ENCODE data around the gene UBE2E2. TPM values are rescaled to one million over a fixed set of nuclear protein-coding genes. Genes with fewer than 3 reads are reported as not detected.

The UBE2E2 gene
- total RNA-seq, 1 donor from 2014 or later = 45.9 TPM

DNA sequence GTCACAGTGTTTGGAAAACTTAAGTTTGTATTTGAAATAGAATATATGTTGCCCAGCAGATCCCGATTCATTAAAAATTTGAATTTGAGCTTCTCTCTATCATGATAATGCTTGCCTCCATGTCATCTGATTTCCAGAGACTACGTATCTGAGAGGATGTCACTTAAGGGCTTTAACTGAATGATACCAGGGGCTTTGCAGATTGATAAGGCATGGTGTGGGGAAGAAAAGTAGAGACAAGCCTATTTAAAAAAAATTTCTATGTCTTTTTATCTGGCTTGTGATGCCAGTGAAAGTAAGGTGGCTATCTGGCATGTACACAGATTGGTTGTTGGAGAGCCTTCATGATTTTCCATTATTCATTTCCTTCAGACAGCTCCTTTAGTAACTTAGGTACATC lies 72.7 kb downstream of the UBE2E2 start:
- no peak for DNase-seq
- ATAC-seq = no peak
- Histone ChIP-seq H3K4me1 (peaks cover 11% of the 10 kb centered on the region), H3K4me3 (no peak overlapping the region), H3K36me3 (no peaks in the 10 kb centered on the region), H3K27me3 (no peaks in the 10 kb centered on the region), H3K9me3 (no peaks in the 10 kb centered on the region), H3K27ac (no peak overlapping the region)
- TF ChIP-seq, protein P1, sequence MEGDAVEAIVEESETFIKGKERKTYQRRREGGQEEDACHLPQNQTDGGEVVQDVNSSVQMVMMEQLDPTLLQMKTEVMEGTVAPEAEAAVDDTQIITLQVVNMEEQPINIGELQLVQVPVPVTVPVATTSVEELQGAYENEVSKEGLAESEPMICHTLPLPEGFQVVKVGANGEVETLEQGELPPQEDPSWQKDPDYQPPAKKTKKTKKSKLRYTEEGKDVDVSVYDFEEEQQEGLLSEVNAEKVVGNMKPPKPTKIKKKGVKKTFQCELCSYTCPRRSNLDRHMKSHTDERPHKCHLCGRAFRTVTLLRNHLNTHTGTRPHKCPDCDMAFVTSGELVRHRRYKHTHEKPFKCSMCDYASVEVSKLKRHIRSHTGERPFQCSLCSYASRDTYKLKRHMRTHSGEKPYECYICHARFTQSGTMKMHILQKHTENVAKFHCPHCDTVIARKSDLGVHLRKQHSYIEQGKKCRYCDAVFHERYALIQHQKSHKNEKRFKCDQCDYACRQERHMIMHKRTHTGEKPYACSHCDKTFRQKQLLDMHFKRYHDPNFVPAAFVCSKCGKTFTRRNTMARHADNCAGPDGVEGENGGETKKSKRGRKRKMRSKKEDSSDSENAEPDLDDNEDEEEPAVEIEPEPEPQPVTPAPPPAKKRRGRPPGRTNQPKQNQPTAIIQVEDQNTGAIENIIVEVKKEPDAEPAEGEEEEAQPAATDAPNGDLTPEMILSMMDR (IDR thresholded peaks at IDR 0.05) = no peak
- intact Hi-C loops (cut with DNase I) = no loop called here

DNA sequence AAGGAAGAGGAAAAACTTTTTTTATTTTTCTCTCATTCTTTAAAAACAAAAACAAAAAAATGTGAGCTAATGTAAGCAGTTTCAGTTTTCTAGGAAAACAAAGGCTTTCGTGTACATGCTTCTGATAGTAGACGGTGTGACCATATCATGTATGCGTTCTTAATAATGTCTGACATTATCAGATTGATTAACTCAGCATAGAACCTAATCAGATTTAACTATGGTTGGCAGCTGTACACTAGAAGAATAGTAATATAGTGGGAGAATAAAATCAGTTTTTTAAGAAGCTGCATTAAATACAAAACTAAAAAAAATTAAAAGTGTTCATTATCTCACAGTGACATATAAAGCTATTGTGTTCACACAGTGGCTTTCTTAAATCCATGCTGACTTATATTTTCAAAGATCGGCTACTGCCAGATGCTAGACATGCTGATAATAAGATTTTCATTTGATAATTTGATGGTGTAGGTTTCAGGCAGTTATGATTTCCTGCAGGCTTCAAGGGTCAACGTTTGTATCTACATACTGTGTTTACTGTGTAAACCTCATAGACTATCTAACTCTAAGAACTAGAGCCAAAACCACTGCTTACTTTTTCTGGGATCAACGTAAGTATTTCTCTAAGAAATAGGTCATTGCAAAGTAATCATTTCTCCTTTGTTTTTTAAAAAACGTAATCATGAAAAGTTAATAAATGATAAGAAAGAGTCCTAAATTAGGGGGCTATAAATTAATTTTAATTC lies 74.0 kb downstream of the UBE2E2 start:
- Histone ChIP-seq H3K27me3 (no peaks in the 10 kb centered on the region), H3K9me3 (no peaks in the 10 kb centered on the region), H3K36me3 (no peaks in the 10 kb centered on the region), H3K4me3 (no peak overlapping the region), H3K27ac (no peak overlapping the region), H3K4me1 (peaks cover 15% of the 10 kb centered on the region)
- intact Hi-C loops (cut with DNase I) = no loop called here
- DNase-seq (no peak), ATAC-seq (no peak)
- TF ChIP-seq, protein P1 (IDR thresholded peaks at IDR 0.05) = no peak

DNA sequence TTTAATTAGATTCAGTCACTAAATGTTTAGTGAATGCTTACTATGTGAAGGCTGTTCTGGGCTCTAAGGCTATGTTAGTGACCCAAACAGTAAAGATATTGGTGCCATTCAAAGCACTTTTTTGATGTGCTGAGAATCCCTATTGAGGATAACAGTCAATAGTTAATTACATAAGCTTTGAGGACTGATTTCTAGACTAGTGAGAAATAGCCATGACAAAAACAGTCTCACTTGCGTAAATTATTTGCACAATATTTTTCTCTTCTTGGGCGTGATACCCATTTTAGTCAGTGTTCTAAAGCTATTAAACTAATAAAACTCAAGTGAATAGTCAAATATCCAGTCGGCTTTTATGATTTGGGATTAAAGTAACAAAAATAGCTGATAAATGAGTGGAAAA lies 74.6 kb downstream of the UBE2E2 start:
- H3K27ac ChIP-seq = no peak overlapping the region
- peaks cover 15% of the 10 kb centered on the region for H3K4me1 ChIP-seq
- H3K27me3 ChIP-seq = no peaks in the 10 kb centered on the region
- H3K4me3 ChIP-seq = no peak overlapping the region
- no peaks in the 10 kb centered on the region for H3K9me3 ChIP-seq
- ATAC-seq (no peak), DNase-seq (no peak)
- no peaks in the 10 kb centered on the region for H3K36me3 ChIP-seq
- TF ChIP-seq, protein P1 (IDR thresholded peaks at IDR 0.05) = no peak
- intact Hi-C loops (cut with DNase I) = no loop called here

DNA sequence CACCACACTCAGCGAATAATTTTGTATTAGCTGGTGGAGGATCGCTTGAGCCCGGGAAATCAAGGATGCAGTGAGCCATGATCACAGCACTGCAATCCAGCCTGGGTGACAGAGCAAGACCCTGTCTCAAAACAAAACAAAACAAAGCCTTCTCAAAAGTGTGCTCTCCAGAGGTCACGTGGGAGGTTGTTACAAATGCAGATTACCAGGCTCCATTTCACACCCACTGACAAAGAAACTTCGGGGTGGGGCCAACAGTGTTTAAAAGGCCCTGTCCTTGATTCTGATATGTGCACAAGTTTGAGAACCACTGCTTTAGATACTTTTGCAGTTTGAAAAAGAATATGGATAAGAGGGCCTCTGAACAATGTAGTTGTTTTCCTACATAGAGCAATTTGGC lies 80.5 kb downstream of the UBE2E2 start:
- TF ChIP-seq, protein P1 (IDR thresholded peaks at IDR 0.05) = no peak
- ATAC-seq = no peak
- H3K4me1 ChIP-seq = peaks cover 5% of the 10 kb centered on the region

DNA sequence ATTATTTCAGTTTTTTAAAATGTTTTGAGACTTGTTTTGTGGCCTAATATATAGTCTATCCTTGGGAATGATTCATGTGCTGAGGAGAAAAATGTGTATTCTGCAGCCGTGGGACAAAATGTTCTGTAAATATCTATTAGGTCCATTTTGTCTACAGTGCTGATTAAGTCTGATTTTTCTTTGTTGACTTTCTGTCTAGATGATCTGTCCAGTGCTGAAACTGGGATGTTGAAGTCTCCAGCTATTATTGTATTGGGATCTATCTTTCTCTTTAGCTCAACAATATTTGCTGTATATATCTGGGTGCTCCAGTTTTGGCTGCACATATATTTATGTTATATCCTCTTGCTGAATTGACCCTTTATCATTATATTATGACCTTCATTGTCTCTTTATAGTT lies 85.2 kb downstream of the UBE2E2 start:
- DNase-seq = no peak
- Histone ChIP-seq H3K27ac (no peak overlapping the region), H3K4me1 (no peaks in the 10 kb centered on the region), H3K36me3 (no peaks in the 10 kb centered on the region), H3K27me3 (no peaks in the 10 kb centered on the region), H3K9me3 (peaks cover 9% of the 10 kb centered on the region), H3K4me3 (no peak overlapping the region)
- ATAC-seq = no peak
- TF ChIP-seq, protein P1 (IDR thresholded peaks at IDR 0.05) = no peak
- intact Hi-C loops (cut with DNase I) = no loop called here

More for the DNA sequence above, 80.5 kb downstream of the UBE2E2 start:
- no peak overlapping the region for H3K27ac ChIP-seq
- H3K9me3 ChIP-seq = peaks cover 9% of the 10 kb centered on the region
- H3K36me3 ChIP-seq = no peaks in the 10 kb centered on the region
- intact Hi-C loops (cut with DNase I) = no loop called here
- no peaks in the 10 kb centered on the region for H3K27me3 ChIP-seq
- H3K4me3 ChIP-seq = no peak overlapping the region
- no peak for DNase-seq

Data from upper lobe of right lung (tissue), 1 donor.